ENCODE data around the gene KPNA1.

Gene KPNA1

DNA sequence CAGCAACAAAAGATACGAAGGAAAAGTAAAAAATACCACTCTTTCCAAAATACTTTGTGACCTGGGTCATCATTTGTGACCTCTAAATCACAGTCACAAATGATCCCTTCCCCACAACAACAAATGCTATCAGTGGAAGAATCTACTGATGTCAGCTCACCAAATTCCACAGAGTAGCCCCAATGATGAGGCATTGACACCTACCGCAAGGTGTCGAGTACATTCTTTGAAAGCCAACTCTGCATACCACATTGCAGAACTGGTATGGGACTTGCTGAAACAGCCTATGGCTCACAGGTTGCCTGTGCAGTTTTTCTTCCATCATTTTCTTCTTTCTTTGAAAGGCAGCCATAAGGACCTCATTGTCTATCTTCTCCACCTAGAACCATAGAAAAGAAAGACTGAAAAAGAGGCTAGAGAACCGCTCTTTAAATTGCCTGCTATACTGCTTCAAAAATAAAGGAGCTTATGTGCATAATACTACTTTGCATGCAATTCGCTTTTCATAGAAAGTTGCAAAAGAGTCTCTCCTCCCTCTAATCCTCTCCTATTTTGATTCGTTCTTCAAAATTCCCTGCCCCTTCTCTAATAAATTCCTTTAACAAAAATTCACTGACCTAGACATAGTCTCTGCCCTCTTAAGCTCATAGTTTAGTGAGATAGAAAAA is 21.4 kb upstream of the KPNA1 start:
- TF ChIP-seq MYC (IDR thresholded peaks at IDR 0.05; ENCODE audit: low read depth, low read length) (no peak), POLR2A (IDR thresholded peaks at IDR 0.05; ENCODE audit: extremely low read depth, insufficient read length) (no peak)
- TF ChIP-seq, protein P1, sequence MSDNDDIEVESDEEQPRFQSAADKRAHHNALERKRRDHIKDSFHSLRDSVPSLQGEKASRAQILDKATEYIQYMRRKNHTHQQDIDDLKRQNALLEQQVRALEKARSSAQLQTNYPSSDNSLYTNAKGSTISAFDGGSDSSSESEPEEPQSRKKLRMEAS (IDR thresholded peaks at IDR 0.05; ENCODE audit: low read depth, low read length): no peak
- H3K4me3 ChIP-seq (ENCODE audit: low read depth, low read length): no peak overlapping the region
- DNase-seq (ENCODE audit: low read depth): no peak

DNA sequence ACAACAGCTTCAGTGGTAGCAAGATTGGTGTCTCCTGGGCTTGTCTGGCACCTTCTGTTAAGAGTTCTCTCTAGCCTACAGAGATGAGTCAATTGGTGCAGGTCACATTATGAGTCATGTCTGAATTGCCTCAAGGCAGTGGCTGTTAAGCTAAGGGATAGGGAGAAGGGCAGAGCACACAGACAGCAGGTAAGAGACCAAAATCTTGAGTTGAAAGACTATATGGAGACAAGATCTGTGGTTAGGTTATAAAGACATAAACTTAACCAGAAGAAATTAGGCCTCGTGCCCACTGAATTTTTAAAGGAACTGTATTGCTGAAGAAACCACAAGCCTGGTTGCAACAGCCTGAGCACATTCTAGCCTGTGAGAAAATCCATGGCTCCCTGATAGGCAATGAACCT is 19.2 kb upstream of the KPNA1 start:
- no peak overlapping the region for H3K4me3 ChIP-seq (ENCODE audit: low read depth, low read length)
- peak; percentile 89 for DNase-seq (ENCODE audit: low read depth)
- TF ChIP-seq, protein P2, sequence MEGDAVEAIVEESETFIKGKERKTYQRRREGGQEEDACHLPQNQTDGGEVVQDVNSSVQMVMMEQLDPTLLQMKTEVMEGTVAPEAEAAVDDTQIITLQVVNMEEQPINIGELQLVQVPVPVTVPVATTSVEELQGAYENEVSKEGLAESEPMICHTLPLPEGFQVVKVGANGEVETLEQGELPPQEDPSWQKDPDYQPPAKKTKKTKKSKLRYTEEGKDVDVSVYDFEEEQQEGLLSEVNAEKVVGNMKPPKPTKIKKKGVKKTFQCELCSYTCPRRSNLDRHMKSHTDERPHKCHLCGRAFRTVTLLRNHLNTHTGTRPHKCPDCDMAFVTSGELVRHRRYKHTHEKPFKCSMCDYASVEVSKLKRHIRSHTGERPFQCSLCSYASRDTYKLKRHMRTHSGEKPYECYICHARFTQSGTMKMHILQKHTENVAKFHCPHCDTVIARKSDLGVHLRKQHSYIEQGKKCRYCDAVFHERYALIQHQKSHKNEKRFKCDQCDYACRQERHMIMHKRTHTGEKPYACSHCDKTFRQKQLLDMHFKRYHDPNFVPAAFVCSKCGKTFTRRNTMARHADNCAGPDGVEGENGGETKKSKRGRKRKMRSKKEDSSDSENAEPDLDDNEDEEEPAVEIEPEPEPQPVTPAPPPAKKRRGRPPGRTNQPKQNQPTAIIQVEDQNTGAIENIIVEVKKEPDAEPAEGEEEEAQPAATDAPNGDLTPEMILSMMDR (IDR thresholded peaks at IDR 0.05; ENCODE audit: low read depth, low read length): no peak
- TF ChIP-seq, protein P1 (IDR thresholded peaks at IDR 0.05; ENCODE audit: low read depth, low read length): no peak

- no peak for DNase-seq (ENCODE audit: low read depth)
- no peak overlapping the region for H3K4me3 ChIP-seq (ENCODE audit: low read depth, low read length)
- TF ChIP-seq, protein P1 (IDR thresholded peaks at IDR 0.05; ENCODE audit: low read depth, low read length): no peak
- TF ChIP-seq POLR2A (IDR thresholded peaks at IDR 0.05; ENCODE audit: extremely low read depth, insufficient read length) (no peak), MYC (IDR thresholded peaks at IDR 0.05; ENCODE audit: low read depth, low read length) (no peak)
- TF ChIP-seq, protein P2 (IDR thresholded peaks at IDR 0.05; ENCODE audit: low read depth, low read length): no peak
These were observed 18.7 kb upstream of the KPNA1 start for GRCh38 chr3:122533480-122533879.

DNA sequence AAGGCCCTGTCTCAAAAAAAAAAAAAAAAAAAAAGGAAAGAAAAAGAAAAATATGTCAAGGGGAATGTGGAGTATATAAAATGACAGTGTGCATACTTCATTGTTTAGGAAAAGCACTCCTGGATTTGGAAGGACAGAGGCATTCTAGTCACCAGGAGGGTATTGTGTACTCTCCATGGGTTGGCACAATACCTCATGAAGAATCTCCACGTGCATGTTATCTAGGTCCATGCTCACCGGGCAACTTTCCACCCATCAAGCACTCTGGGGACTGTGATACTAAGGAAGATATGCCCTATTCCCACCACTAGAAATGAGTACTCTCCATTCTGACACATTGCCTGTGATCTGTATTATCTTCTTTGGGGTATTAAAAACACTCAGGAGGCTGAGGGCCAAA is 15.4 kb upstream of the KPNA1 start:
- no peak overlapping the region for H3K4me3 ChIP-seq (ENCODE audit: low read depth, low read length)
- TF ChIP-seq MYC (IDR thresholded peaks at IDR 0.05; ENCODE audit: low read depth, low read length) (no peak), POLR2A (IDR thresholded peaks at IDR 0.05; ENCODE audit: extremely low read depth, insufficient read length) (no peak)
- TF ChIP-seq, protein P1 (IDR thresholded peaks at IDR 0.05; ENCODE audit: low read depth, low read length): no peak
- TF ChIP-seq, protein P2 (IDR thresholded peaks at IDR 0.05; ENCODE audit: low read depth, low read length): no peak

GRCh38 chr3:122523317-122523716 is 8.6 kb upstream of the KPNA1 start:
- DNase-seq (ENCODE audit: low read depth): no peak
- no peak for TF ChIP-seq MYC (IDR thresholded peaks at IDR 0.05; ENCODE audit: low read depth, low read length)
- TF ChIP-seq POLR2A (IDR thresholded peaks at IDR 0.05; ENCODE audit: extremely low read depth, insufficient read length): no peak
- no peak overlapping the region for H3K4me3 ChIP-seq (ENCODE audit: low read depth, low read length)

More for the DNA sequence above, 15.4 kb upstream of the KPNA1 start:
- DNase-seq (ENCODE audit: low read depth): no peak

DNA sequence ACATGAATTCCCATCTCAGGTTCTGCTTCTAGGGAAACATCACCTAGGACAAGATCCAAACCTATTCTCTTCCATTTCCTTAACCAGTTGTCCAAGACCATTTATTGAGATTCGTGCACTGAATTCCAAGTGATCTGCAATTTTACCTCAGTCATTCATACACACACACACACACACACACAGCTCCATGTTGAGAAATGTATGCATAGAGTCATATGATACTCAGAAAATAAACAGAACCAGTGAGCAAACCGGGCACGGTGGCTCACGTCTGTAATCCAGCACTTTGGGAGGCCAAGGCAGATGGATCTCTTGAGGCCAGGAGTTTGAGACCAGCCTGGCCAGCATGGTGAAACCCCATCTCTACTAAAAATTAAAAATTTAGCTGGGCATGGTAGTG is 6.1 kb upstream of the KPNA1 start:
- no peak overlapping the region for H3K4me3 ChIP-seq (ENCODE audit: low read depth, low read length)
- no peak for DNase-seq (ENCODE audit: low read depth)
- TF ChIP-seq MYC (IDR thresholded peaks at IDR 0.05; ENCODE audit: low read depth, low read length): no peak
- TF ChIP-seq, protein P2 (IDR thresholded peaks at IDR 0.05; ENCODE audit: low read depth, low read length): no peak
- TF ChIP-seq, protein P1 (IDR thresholded peaks at IDR 0.05; ENCODE audit: low read depth, low read length): no peak
- no peak for TF ChIP-seq POLR2A (IDR thresholded peaks at IDR 0.05; ENCODE audit: extremely low read depth, insufficient read length)
